Heart left ventricle (tissue), 16 donors: ENCODE measurements around the gene ZBTB7C. TPM values are rescaled to one million over a fixed set of nuclear protein-coding genes. Genes with fewer than 3 reads are reported as not detected.

ENCODE experiments used
- ATAC-seq, 4 donors: fragments of 200-7000 bp; cut with Tn5 transposase; one replicate each; pipeline ENCODE4 v1.9.1; 2020 to 2022; ENCODE audit warnings: moderate library complexity in 4 of 4, mild to moderate bottlenecking in 3 of 4, moderate number of reproducible peaks in 1 of 4
- DNase-seq, 5 donors: peaks; one replicate each; pipeline ENCODE4 v3.0.0-alpha.2; 2020
- H3K27ac ChIP-seq, 12 donors: fragments of 200-600 bp; sonication (generic) in 4 of 12; one replicate each; pipeline versions ENCODE4 v1.5.0 to v1.8.0; 2016 to 2022; ENCODE audit warnings: mild to moderate bottlenecking in 2 of 12
- H3K27me3 ChIP-seq, 9 donors: fragments of 200-600 bp; sonication (generic) in 2 of 9; one replicate each; pipeline versions ENCODE4 v1.5.1 to v1.8.0; 2016 to 2022; ENCODE audit warnings: mild to moderate bottlenecking in 3 of 9
- H3K36me3 ChIP-seq, 9 donors: fragments of 200-600 bp; sonication (generic) in 2 of 9; one replicate each; pipeline versions ENCODE4 v1.5.0 to v1.8.0; 2018 to 2022; ENCODE audit warnings: mild to moderate bottlenecking in 2 of 9
- H3K4me1 ChIP-seq, 12 donors: fragments of 200-600 bp; sonication (generic) in 4 of 12; one replicate each; pipeline versions ENCODE4 v1.5.0 to v1.8.0; 2016 to 2022; ENCODE audit warnings: mild to moderate bottlenecking in 3 of 12
- H3K4me3 ChIP-seq, 12 donors: fragments of 200-600 bp; sonication (generic) in 4 of 12; one replicate each; pipeline versions ENCODE4 v1.5.0 to v1.8.0; 2017 to 2022; ENCODE audit warnings: mild to moderate bottlenecking in 9 of 12, moderate library complexity in 4 of 12
- H3K9me3 ChIP-seq, 12 donors: fragments of 200-600 bp; sonication (generic) in 4 of 12; one replicate each; pipeline versions ENCODE4 v1.5.0 to v1.8.0; 2016 to 2022; ENCODE audit warnings: mild to moderate bottlenecking in 1 of 12
- CTCF ChIP-seq, 12 donors: fragments of 200-600 bp; sonication (generic) in 4 of 12; IDR thresholded peaks; one replicate each; pipeline versions ENCODE4 v1.5.0 to v1.8.0; 2018 to 2022; ENCODE audit warnings: antibody characterized with exemption in 12 of 12, mild to moderate bottlenecking in 5 of 12
- POLR2A ChIP-seq, 2 donors: fragments of 450-650 bp; IDR thresholded peaks; one replicate each; pipeline ENCODE4 v1.6.1; 2017; ENCODE audit warnings: antibody characterized with exemption in 2 of 2, mild to moderate bottlenecking in 2 of 2, moderate library complexity in 2 of 2
- WGBS, 4 donors: extraction: QIAGEN DNeasy Blood & Tissue Kit in 2 of 4; methylation state at CpG; one replicate each; pipeline versions ENCODE4 v1.1.5 to v1.1.7; 2013 to 2018; 5-methylcytosine and 5-hydroxymethylcytosine counted together
- intact Hi-C, 10 donors: fragments of 100-400 bp; cut with DNase I; formaldehyde crosslinking; loops; one replicate each; pipeline versions ENCODE4 v1.11.1 to v1.14.2; 2022
- polyA plus RNA-seq, 2 donors: library from polyadenylated mRNA; stranded (reverse); fragments of 200-250 nt; gene quantifications; one replicate each; pipeline ENCODE4 v1.2.3, GENCODE V29; 2013
- total RNA-seq, 9 donors: library from RNA; depleted of rRNA in 2 of 9; stranded (reverse); fragments of >200 nt in 2 of 9; fragmentation: NEBNext Ultra II Directional in 3 of 9; extraction: Animal tissue kit (Norgen Biotek cat#: 25700) in 3 of 9; gene quantifications; one replicate each; pipeline versions ENCODE4 v1.1.0 to v1.2.4, GENCODE V29; 2016 to 2023
- donor health status: ischemic (EF 13 %, LVEDD 7.1; RV severe dilation, severe dysfunction).
- donor health status: healthy with polysubstance abuse.
- donor health status: DM: no; HTN: yes; CAD: no.
- donor health status: DM: no; HTN: no; CAD: no.
- donor health status: ischemic (EF 25% LVEDD 6.9; RV normal size, moderate dysfunction).
- donor health status: ischemic (EF 25% LVEDD 5.7; RV mildly dilated, moderate dysfunction).
- donor health status: healthy.
- donor health status: DM: yes; HTN: yes; CAD: no.
- donor health status: ischemic (EF 35%, LVEDD 5.7; RV mildly dilated, moderate dysfunction).
- donor health status: nonischemic (EF 11% LVEDD 7.7; RV severe dilation, severe dysfunction).
- donor health status: DM: yes; HTN: yes; CAD: no.
- donor health status: PGD.
- donor health status: ischemic (EF 29% LVEDD 5.4; RV normal size, mild dysfunction).
- donor health status: nonischemic (EF 23%, LVEDD 6.1; RV moderate dilation, normal function).

Gene ZBTB7C
- total and polyA plus RNA-seq, 11 donors, result 0.68 to 7.5 (median 2.3) TPM

- Histone ChIP-seq H3K27me3 (no peaks in the 10 kb centered on the region), H3K9me3 (no peaks in the 10 kb centered on the region), H3K4me1 (peaks cover 0 to 30% (median 17%) of the 10 kb centered on the region in 12 donors), H3K36me3 (no peaks in the 10 kb centered on the region), H3K27ac (peak overlapping the region in 3 of 12 donors; percentile 49 to 77 (median 53)), H3K4me3 (peak overlapping the region in 7 of 12 donors; percentile 54 to 73 (median 65))
- intact Hi-C loops, result loop anchor here in 5 of 10 donors (5.0 to 10.0 kb wide), 3 partner anchors 75 to 833 kb away; partner anchors contain the start of genes SMAD2 (in 4 of the 5) and IER3IP1 (in 1 of the 5)
- DNase-seq (no peak), ATAC-seq (no peak)
- 95 to 98% (median 97%) methylated on average over 8 to 10 of the region's 10 CpGs for WGBS, 4 donors
- TF ChIP-seq CTCF (IDR thresholded peaks at IDR 0.05) (no peak), POLR2A (IDR thresholded peaks at IDR 0.05) (no peak)
Measured at GRCh38 chr18:48007381-48007780, 401.8 kb downstream of the ZBTB7C start.

GRCh38 chr18:48006415-48007175, 402.6 kb downstream of the ZBTB7C start:
- peaks cover 0 to 30% (median 17%) of the 10 kb centered on the region in 12 donors for H3K4me1 ChIP-seq
- WGBS, 4 donors, result 95 to 97% (median 95%) methylated on average over 12 of the region's 12 CpGs
- H3K27me3 ChIP-seq, result no peaks in the 10 kb centered on the region
- TF ChIP-seq POLR2A (IDR thresholded peaks at IDR 0.05) (no peak), CTCF (IDR thresholded peaks at IDR 0.05) (no peak)
- no peak for ATAC-seq
- intact Hi-C loops, result loop anchor here in 5 of 10 donors (5.0 to 10.0 kb wide), 3 partner anchors 74 to 832 kb away; partner anchors contain the start of genes SMAD2 (in 4 of the 5) and IER3IP1 (in 1 of the 5)
- H3K36me3 ChIP-seq, result no peaks in the 10 kb centered on the region
- DNase-seq, result no peak
- no peak overlapping the region for H3K27ac ChIP-seq
- H3K9me3 ChIP-seq, result no peaks in the 10 kb centered on the region
- no peak overlapping the region for H3K4me3 ChIP-seq

GRCh38 chr18:48004577-48004976, 404.6 kb downstream of the ZBTB7C start:
- 74 to 87% (median 84%) methylated on average over 2 of the region's 2 CpGs for WGBS, 4 donors
- DNase-seq (no peak), ATAC-seq (no peak)
- no peak for TF ChIP-seq POLR2A (IDR thresholded peaks at IDR 0.05)
- no peak for TF ChIP-seq CTCF (IDR thresholded peaks at IDR 0.05)
- Histone ChIP-seq H3K27ac (peak overlapping the region in 9 of 12 donors; percentile 13 to 91 (median 78)), H3K4me3 (no peak overlapping the region), H3K4me1 (peaks cover 0 to 30% (median 17%) of the 10 kb centered on the region in 12 donors), H3K9me3 (no peaks in the 10 kb centered on the region), H3K36me3 (no peaks in the 10 kb centered on the region), H3K27me3 (no peaks in the 10 kb centered on the region)
- intact Hi-C loops, result loop anchor here in 3 of 10 donors (2.0 to 10.0 kb wide), 5 partner anchors 57 to 830 kb away; partner anchors contain the start of genes SMAD2 (in 2 of the 3) and IER3IP1 (in 1 of the 3)
